IMR-90 (cell line): ENCODE measurements around the gene CRISPLD2. TPM values are rescaled to one million over a fixed set of nuclear protein-coding genes. Genes with fewer than 3 reads are reported as not detected.

ENCODE experiments used
- ATAC-seq: fragments of 200-7000 bp; cut with Tn5 transposase; 2 replicates; pipeline ENCODE4 v1.9.1; 2020; ENCODE audit warnings: low read depth, mild to moderate bottlenecking, moderate library complexity
- BruUV-seq: library from RNA; stranded (reverse); fragments of 400-500 nt; replicated peaks from 2 replicates; lab custom pipeline; 2021; lab: Mats Ljungman, UMichigan
- CTCF ChIA-PET: fragments of 300-600 bp; formaldehyde crosslinking; extraction: SDS; loops from one replicate; lab custom pipeline; 2021; ENCODE audit warnings: antibody characterized with exemption; lab: Yijun Ruan, JAX
- POLR2A ChIA-PET: fragments of 300-600 bp; sonication (Branson Sonifier 250); formaldehyde crosslinking; loops from one replicate; lab custom pipeline; 2022; ENCODE audit warnings: antibody characterized with exemption; ENCODE audit not compliant: unreplicated experiment; lab: Charles Lee
- DNase-seq: peaks from one replicate; pipeline ENCODE4 v3.0.0; 2013
- H2AFZ ChIP-seq: replicated peaks from 2 replicates; pipeline ENCODE3; 2013; ENCODE audit warnings: low read length, mild to moderate bottlenecking; ENCODE audit not compliant: poor library complexity
- H2AK5ac ChIP-seq: 2 replicates; pipeline ENCODE4 v1.6.1; 2013; ENCODE audit warnings: low read depth, low read length, inconsistent platforms
- H2AK9ac ChIP-seq: replicated peaks from 2 replicates; pipeline ENCODE3; 2013; ENCODE audit warnings: mild to moderate bottlenecking, low read depth, low read length, moderate library complexity; ENCODE audit not compliant: poor library complexity
- H2BK120ac ChIP-seq: 2 replicates; pipeline ENCODE4 v1.6.1; 2013; ENCODE audit warnings: low read depth, low read length, inconsistent platforms
- H2BK15ac ChIP-seq: 3 replicates; pipeline ENCODE4 v1.6.1; 2013; ENCODE audit warnings: low read depth, low read length, inconsistent platforms
- H2BK20ac ChIP-seq: 2 replicates; pipeline ENCODE4 v1.6.1; 2013; ENCODE audit warnings: low read depth, mild to moderate bottlenecking, inconsistent platforms, low read length, moderate library complexity
- H2BK5ac ChIP-seq: 2 replicates; pipeline ENCODE4 v1.6.1; 2013; ENCODE audit warnings: mild to moderate bottlenecking, low read depth, low read length, inconsistent platforms; ENCODE audit not compliant: poor library complexity, severe bottlenecking
- H3K14ac ChIP-seq: replicated peaks from 2 replicates; pipeline ENCODE4 v1.6.1; 2013; ENCODE audit warnings: low read depth, low read length, inconsistent platforms
- H3K18ac ChIP-seq: 2 replicates; pipeline ENCODE4 v1.6.1; 2013; ENCODE audit warnings: low read depth, low read length, control low read depth
- H3K23ac ChIP-seq: 2 replicates; pipeline ENCODE4 v1.6.1; 2013; ENCODE audit warnings: low read depth, low read length, inconsistent platforms
- H3K27ac ChIP-seq: 2 replicates; pipeline ENCODE4 v1.5.1; 2013; ENCODE audit warnings: mild to moderate bottlenecking, control low read depth, low read length; ENCODE audit not compliant: insufficient read depth
- H3K27me3 ChIP-seq: 2 replicates; pipeline ENCODE4 v1.6.1; 2013; ENCODE audit warnings: low read length; ENCODE audit not compliant: control insufficient read depth, insufficient read depth
- H3K36me3 ChIP-seq: 2 replicates; pipeline ENCODE4 v1.6.1; 2013; ENCODE audit warnings: low read length, mixed read lengths; ENCODE audit not compliant: control insufficient read depth, insufficient read depth
- H3K4ac ChIP-seq: 2 replicates; pipeline ENCODE4 v1.6.1; 2013; ENCODE audit warnings: low read depth, low read length, inconsistent platforms
- H3K4me1 ChIP-seq: 2 replicates; pipeline ENCODE4 v1.6.1; 2013; ENCODE audit warnings: low read length, mixed read lengths; ENCODE audit not compliant: control insufficient read depth, insufficient read depth
- H3K4me2 ChIP-seq: 2 replicates; pipeline ENCODE4 v1.6.1; 2013; ENCODE audit warnings: low read depth, mild to moderate bottlenecking, control low read depth, low read length, moderate library complexity
- H3K4me3 ChIP-seq: 2 replicates; pipeline ENCODE4 v1.5.1; 2013; ENCODE audit warnings: low read depth, mild to moderate bottlenecking, control low read depth, low read length, moderate library complexity; ENCODE audit not compliant: insufficient read depth
- H3K56ac ChIP-seq: 2 replicates; pipeline ENCODE4 v1.6.1; 2013; ENCODE audit warnings: low read length, inconsistent platforms; ENCODE audit not compliant: insufficient read depth; ENCODE audit errors: extremely low read depth
- H3K79me1 ChIP-seq, 2 experiments: 2 replicates each; pipeline ENCODE4 v1.6.1; 2013; ENCODE audit warnings: low read length in 2 of 2, inconsistent platforms in 1 of 2, low read depth in 1 of 2
- H3K9ac ChIP-seq: 2 replicates; pipeline ENCODE4 v1.6.1; 2013; ENCODE audit warnings: low read depth, low read length, control low read depth
- H3K9me1 ChIP-seq: 2 replicates; pipeline ENCODE4 v1.6.1; 2013; ENCODE audit warnings: low read length, inconsistent platforms; ENCODE audit not compliant: insufficient read depth
- H3K9me3 ChIP-seq: 2 replicates; pipeline ENCODE4 v1.6.1; 2013; ENCODE audit warnings: low read length; ENCODE audit not compliant: control insufficient read depth, insufficient read depth
- H4K20me1 ChIP-seq: 2 replicates; pipeline ENCODE4 v1.6.1; 2013; ENCODE audit warnings: low read length, inconsistent platforms; ENCODE audit not compliant: insufficient read depth
- H4K5ac ChIP-seq: 2 replicates; pipeline ENCODE4 v1.6.1; 2013; ENCODE audit warnings: mild to moderate bottlenecking, low read depth, low read length, control low read depth
- H4K8ac ChIP-seq, 2 experiments: 2 replicates each; pipeline ENCODE4 v1.6.1; 2013; ENCODE audit warnings: low read depth in 2 of 2, low read length in 2 of 2, control low read depth in 1 of 2, inconsistent platforms in 1 of 2
- H4K91ac ChIP-seq: 2 replicates; pipeline ENCODE4 v1.6.1; 2013; ENCODE audit warnings: low read depth, low read length, inconsistent platforms; ENCODE audit not compliant: insufficient read depth
- CEBPB ChIP-seq: IDR thresholded peaks from 2 replicates; pipeline ENCODE4 v1.6.1; 2012; ENCODE audit warnings: low read depth, low read length, improper control_type of control experiment
- CTCF ChIP-seq: conservative IDR thresholded peaks from 2 replicates; pipeline ENCODE4 v1.5.1; 2012; ENCODE audit warnings: mild to moderate bottlenecking, low read depth, low read length, improper control_type of control experiment
- ELK1 ChIP-seq: fragments of 150-350 bp; IDR thresholded peaks from 2 replicates; pipeline ENCODE4 v1.6.1; 2016; ENCODE audit warnings: low read depth, mild to moderate bottlenecking, low read length, moderate library complexity, borderline replicate concordance
- MAFK ChIP-seq: IDR thresholded peaks from 2 replicates; pipeline ENCODE4 v1.6.1; 2012; ENCODE audit warnings: low read depth, low read length, improper control_type of control experiment
- MAZ ChIP-seq: IDR thresholded peaks from 2 replicates; pipeline ENCODE4 v1.6.1; 2012; ENCODE audit warnings: low read depth, mild to moderate bottlenecking, low read length, improper control_type of control experiment, moderate library complexity, borderline replicate concordance
- MXI1 ChIP-seq: IDR thresholded peaks from 2 replicates; pipeline ENCODE4 v1.6.1; 2012; ENCODE audit warnings: low read depth, mild to moderate bottlenecking, low read length, moderate library complexity, borderline replicate concordance
- NFE2L2 ChIP-seq: fragments of 150-350 bp; IDR thresholded peaks from 2 replicates; pipeline ENCODE4 v1.6.1; 2016; ENCODE audit warnings: low read depth, mild to moderate bottlenecking, low read length
- RAD21 ChIP-seq: IDR thresholded peaks from 2 replicates; pipeline ENCODE4 v1.6.1; 2012; ENCODE audit warnings: low read length, improper control_type of control experiment
- RFX5 ChIP-seq: IDR thresholded peaks from 2 replicates; pipeline ENCODE4 v1.8.0; 2012; ENCODE audit warnings: low read depth, mild to moderate bottlenecking, low read length, moderate library complexity
- SMC3 ChIP-seq: fragments of 150-350 bp; IDR thresholded peaks from 2 replicates; pipeline ENCODE4 v1.6.1; 2016; ENCODE audit warnings: low read depth, mild to moderate bottlenecking, antibody characterized with exemption, low read length, moderate library complexity
- WGBS, 2 experiments: methylation state at CpG; one replicate each; pipeline versions ENCODE4 v1.1.5 to v1.1.7; 2013; ENCODE audit warnings: missing lambda C conversion rate in 2 of 2; ENCODE audit not compliant: insufficient read length in 1 of 2; ENCODE audit errors: extremely low coverage in 2 of 2; 5-methylcytosine and 5-hydroxymethylcytosine counted together
- dilution Hi-C: fragments of 300-500 bp; cut with HindIII; formaldehyde crosslinking; loops from one replicate; pipeline ENCODE4 v1.14.3; 2018; ENCODE audit warnings: low sequenced_read_pairs; ENCODE audit not compliant: unreplicated experiment
- in situ Hi-C: fragments of 300-500 bp; cut with MboI; formaldehyde crosslinking; loops from 3 replicates; pipeline ENCODE4 v1.14.3; 2019; ENCODE audit warnings: low sequenced_read_pairs, inconsistent platforms, mixed read lengths
- intact Hi-C: fragments of 100-400 bp; cut with micrococcal nuclease; formaldehyde crosslinking; loops from 2 replicates; pipeline ENCODE4 v1.10.0; 2022
- polyA plus RNA-seq, 3 experiments: library from polyadenylated mRNA; depleted of rRNA; stranded (reverse); fragments of >200 nt; gene quantifications; 2 replicates each; pipeline ENCODE4 v1.2.3, GENCODE V29; 2012; ENCODE audit warnings: low replicate concordance in 1 of 3
- total RNA-seq: library from RNA; depleted of rRNA; stranded (reverse); fragments of >200 nt; gene quantifications from 2 replicates; pipeline ENCODE4 v1.2.3, GENCODE V29; 2012
- TF ChIP-seq, protein P1 (sequence below): fragments of 150-350 bp; IDR thresholded peaks from 2 replicates; pipeline ENCODE4 v1.6.1; 2017; ENCODE audit warnings: mild to moderate bottlenecking, antibody characterized with exemption, low read length, low read depth

The CRISPLD2 gene
- total and polyA plus RNA-seq, 2 of the 4 experiments (the other 2 are of a cell fraction), result 23.1 to 37.5 TPM

DNA sequence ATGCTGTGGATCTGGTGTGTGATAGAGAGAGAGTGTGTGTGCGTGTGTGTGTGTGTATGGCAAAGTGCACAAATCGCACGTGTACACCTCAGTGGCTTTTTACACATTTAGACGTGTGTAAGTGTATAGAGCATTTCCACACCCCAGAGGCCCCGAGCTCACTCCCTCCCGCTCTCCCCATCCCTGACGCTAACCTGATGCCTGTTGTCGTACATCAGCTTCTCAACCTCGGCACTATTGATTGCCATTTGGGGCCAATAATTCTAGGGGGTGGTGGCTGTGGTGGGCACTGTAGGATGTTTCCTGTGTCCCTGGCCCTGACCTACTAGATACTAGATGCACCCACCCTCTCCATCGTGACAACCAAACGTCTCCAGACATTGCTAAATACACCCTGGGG is 30.4 kb upstream of the CRISPLD2 start:
- POLR2A ChIA-PET, result no interaction called here
- Histone ChIP-seq H3K9ac (no peak overlapping the region), H3K4me2 (no peak overlapping the region)

More for the DNA sequence above, 30.4 kb upstream of the CRISPLD2 start:
- dilution Hi-C loops (no loop called here), in situ Hi-C loops (no loop called here), intact Hi-C loops (no loop called here)
- H3K36me3 ChIP-seq, result no peaks in the 10 kb centered on the region
- no peak overlapping the region for H4K5ac ChIP-seq
- H3K4ac ChIP-seq, result no peak overlapping the region
- no peak overlapping the region for H4K8ac ChIP-seq
- no peak overlapping the region for H4K91ac ChIP-seq
- WGBS, 2 experiments, result 94% methylated on average over 2 of the region's 11 CpGs; no CpG with 5 or more reads in 1 of the 2 experiments
- no peak for DNase-seq
- ATAC-seq, result no peak
- H3K18ac ChIP-seq, result no peak overlapping the region
- no peak overlapping the region for H2AK9ac ChIP-seq
- H3K56ac ChIP-seq, result no peak overlapping the region
- no peaks in the 10 kb centered on the region for H3K27me3 ChIP-seq
- no peak overlapping the region for H3K14ac ChIP-seq
- H3K23ac ChIP-seq, result no peak overlapping the region
- TF ChIP-seq CEBPB, result no peak
- TF ChIP-seq MAZ, result no peak
- TF ChIP-seq MAFK, result no peak
- TF ChIP-seq MXI1, result no peak
- no peak for TF ChIP-seq NFE2L2
- no peak for TF ChIP-seq ELK1
- no peak for TF ChIP-seq CTCF
- TF ChIP-seq RFX5, result no peak
- no peak for TF ChIP-seq RAD21
- no peak for TF ChIP-seq SMC3
- TF ChIP-seq, protein P1, sequence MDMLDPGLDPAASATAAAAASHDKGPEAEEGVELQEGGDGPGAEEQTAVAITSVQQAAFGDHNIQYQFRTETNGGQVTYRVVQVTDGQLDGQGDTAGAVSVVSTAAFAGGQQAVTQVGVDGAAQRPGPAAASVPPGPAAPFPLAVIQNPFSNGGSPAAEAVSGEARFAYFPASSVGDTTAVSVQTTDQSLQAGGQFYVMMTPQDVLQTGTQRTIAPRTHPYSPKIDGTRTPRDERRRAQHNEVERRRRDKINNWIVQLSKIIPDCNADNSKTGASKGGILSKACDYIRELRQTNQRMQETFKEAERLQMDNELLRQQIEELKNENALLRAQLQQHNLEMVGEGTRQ, result no peak
- H3K4me3 ChIP-seq, result no peak overlapping the region
- no peak overlapping the region for H2BK120ac ChIP-seq
- H2AK5ac ChIP-seq, result peak overlapping the region; percentile 21; the same call in 1 of the 2 replicates
- no peak overlapping the region for H2AFZ ChIP-seq
- H3K9me3 ChIP-seq, result no peaks in the 10 kb centered on the region
- CTCF ChIA-PET, result no interaction called here
- H2BK5ac ChIP-seq, result no peak overlapping the region
- H3K4me1 ChIP-seq, result peaks cover 16% of the 10 kb centered on the region; the same call in 1 of the 2 replicates
- H2BK20ac ChIP-seq, result no peak overlapping the region
- peaks cover 5% of the 10 kb centered on the region for H3K9me1 ChIP-seq
- H2BK15ac ChIP-seq, result no peak overlapping the region
- no TSS peak for BruUV-seq
- no peaks in the 10 kb centered on the region for H3K79me1 ChIP-seq
- H3K27ac ChIP-seq, result no peak overlapping the region
- H4K20me1 ChIP-seq, result no peaks in the 10 kb centered on the region
